Large intestine (tissue), 3 donors: ENCODE measurements around the gene PTPRM. TPM values are rescaled to one million over a fixed set of nuclear protein-coding genes. Genes with fewer than 3 reads are reported as not detected.

Source experiments
- DNase-seq, 2 donors: peaks; one replicate each; pipeline versions ENCODE4 v3.0.0 to v3.0.0-alpha.2; 2013
- H3K27ac ChIP-seq: one replicate; pipeline ENCODE4 v1.5.1; 2013; ENCODE audit warnings: low read length
- H3K27me3 ChIP-seq: 2 replicates; pipeline ENCODE4 v1.6.1; 2013; ENCODE audit warnings: low read length; ENCODE audit not compliant: control insufficient read depth, insufficient read depth
- H3K36me3 ChIP-seq: 2 replicates; pipeline ENCODE4 v1.6.1; 2013; ENCODE audit warnings: low read length; ENCODE audit not compliant: control insufficient read depth, insufficient read depth
- H3K4me1 ChIP-seq: one replicate; pipeline ENCODE4 v1.6.1; 2013; ENCODE audit warnings: low read length; ENCODE audit not compliant: control insufficient read depth, insufficient read depth
- H3K4me3 ChIP-seq: one replicate; pipeline ENCODE4 v1.5.1; 2013; ENCODE audit warnings: low read length
- H3K9me3 ChIP-seq: one replicate; pipeline ENCODE4 v1.6.1; 2013; ENCODE audit warnings: mild to moderate bottlenecking, low read depth, low read length, moderate library complexity; ENCODE audit not compliant: control insufficient read depth
- WGBS: methylation state at CpG from one replicate; pipeline ENCODE4 v1.1.5; 2013; ENCODE audit warnings: low lambda C conversion rate; ENCODE audit not compliant: insufficient coverage; 5-methylcytosine and 5-hydroxymethylcytosine counted together
- polyA plus RNA-seq: library from polyadenylated mRNA; unstranded; fragments of 120-200 nt; gene quantifications from one replicate; pipeline ENCODE4 v1.2.1, GENCODE V29; 2013

Gene PTPRM
- polyA plus RNA-seq, 1 donor, result 27.2 TPM

- Histone ChIP-seq H3K4me1 (peaks cover 3% of the 10 kb centered on the region), H3K27me3 (no peaks in the 10 kb centered on the region), H3K9me3 (no peaks in the 10 kb centered on the region), H3K27ac (no peak overlapping the region), H3K36me3 (no peaks in the 10 kb centered on the region), H3K4me3 (no peak overlapping the region)
- no peak for DNase-seq
- no CpG with 5 or more reads among the region's 2 CpGs for WGBS
These were observed 276.9 kb downstream of the PTPRM start for GRCh38 chr18:7844017-7844416.

DNA sequence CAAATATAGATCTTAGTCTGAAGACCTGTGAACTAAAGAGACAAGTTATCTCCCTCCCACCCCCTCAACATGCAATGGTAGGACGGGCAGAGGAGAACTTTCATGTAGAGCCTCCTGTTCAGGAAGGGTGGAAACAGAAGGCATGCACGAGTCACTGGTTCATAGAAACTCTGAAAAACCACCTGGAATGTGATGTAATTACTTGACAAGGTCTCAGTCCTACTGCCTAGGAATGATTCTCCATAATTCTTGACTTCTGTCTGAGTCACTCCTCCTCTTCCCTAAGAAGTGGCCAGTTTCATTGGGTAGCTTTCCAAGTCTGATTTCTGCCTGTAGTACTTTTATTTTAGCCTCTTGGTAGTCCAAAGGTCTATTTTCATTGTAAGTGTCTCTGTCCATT lies 277.3 kb downstream of the PTPRM start:
- no CpG with 5 or more reads among the region's 2 CpGs for WGBS
- Histone ChIP-seq H3K36me3 (no peaks in the 10 kb centered on the region), H3K4me1 (peaks cover 3% of the 10 kb centered on the region), H3K27ac (no peak overlapping the region), H3K4me3 (no peak overlapping the region), H3K27me3 (no peaks in the 10 kb centered on the region), H3K9me3 (no peaks in the 10 kb centered on the region)
- no peak for DNase-seq

DNA sequence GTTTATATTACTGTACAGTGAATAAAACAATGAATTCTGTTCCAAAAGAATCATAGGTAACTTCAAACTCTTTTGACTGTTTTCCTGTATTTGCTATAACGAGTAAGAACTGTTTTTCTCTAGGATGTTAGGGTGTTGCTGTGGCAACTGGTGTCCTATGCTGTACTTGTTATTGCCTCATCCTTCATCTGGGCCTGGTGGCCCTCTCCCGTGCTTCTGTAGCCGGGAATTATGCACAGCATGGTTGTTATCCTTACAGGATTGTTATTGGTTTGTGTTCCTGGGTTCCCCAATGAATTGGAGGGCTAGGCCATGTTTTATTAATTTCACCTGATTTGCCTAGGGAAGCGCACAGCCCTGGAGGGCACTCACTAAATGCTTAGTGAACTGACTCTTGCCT lies 279.2 kb downstream of the PTPRM start:
- Histone ChIP-seq H3K27ac (no peak overlapping the region), H3K4me3 (no peak overlapping the region), H3K4me1 (peaks cover 3% of the 10 kb centered on the region), H3K27me3 (no peaks in the 10 kb centered on the region), H3K9me3 (no peaks in the 10 kb centered on the region), H3K36me3 (no peaks in the 10 kb centered on the region)
- no peak for DNase-seq
- WGBS, result 93% methylated on average over 2 of the region's 4 CpGs

- no CpG with 5 or more reads among the region's 4 CpGs for WGBS
- DNase-seq, result no peak
- Histone ChIP-seq H3K36me3 (no peaks in the 10 kb centered on the region), H3K27me3 (no peaks in the 10 kb centered on the region), H3K9me3 (no peaks in the 10 kb centered on the region), H3K4me1 (peaks cover 3% of the 10 kb centered on the region), H3K27ac (no peak overlapping the region), H3K4me3 (no peak overlapping the region)
These were observed 280.4 kb downstream of the PTPRM start for GRCh38 chr18:7847357-7848053.

DNA sequence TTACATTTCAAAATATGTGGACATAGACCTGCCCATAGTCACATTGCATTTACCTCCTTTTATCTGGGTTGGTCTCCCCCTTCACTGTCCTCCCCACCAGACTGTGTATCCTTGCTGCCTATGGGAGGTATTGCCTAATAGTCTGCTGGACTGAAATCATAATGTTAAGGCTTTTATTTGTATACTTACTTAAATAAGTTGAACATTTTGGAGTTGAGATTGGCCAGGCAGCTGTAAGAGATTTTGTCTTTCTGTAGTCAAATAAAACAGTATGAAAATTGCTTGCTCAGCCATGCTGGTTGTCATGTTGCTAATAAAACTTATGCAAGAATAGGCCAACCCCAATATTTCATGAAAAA lies 280.9 kb downstream of the PTPRM start:
- no peak overlapping the region for H3K4me3 ChIP-seq
- peaks cover 3% of the 10 kb centered on the region for H3K4me1 ChIP-seq
- no peak overlapping the region for H3K27ac ChIP-seq
- DNase-seq, result no peak
- H3K36me3 ChIP-seq, result no peaks in the 10 kb centered on the region
- no peaks in the 10 kb centered on the region for H3K27me3 ChIP-seq
- no peaks in the 10 kb centered on the region for H3K9me3 ChIP-seq

DNA sequence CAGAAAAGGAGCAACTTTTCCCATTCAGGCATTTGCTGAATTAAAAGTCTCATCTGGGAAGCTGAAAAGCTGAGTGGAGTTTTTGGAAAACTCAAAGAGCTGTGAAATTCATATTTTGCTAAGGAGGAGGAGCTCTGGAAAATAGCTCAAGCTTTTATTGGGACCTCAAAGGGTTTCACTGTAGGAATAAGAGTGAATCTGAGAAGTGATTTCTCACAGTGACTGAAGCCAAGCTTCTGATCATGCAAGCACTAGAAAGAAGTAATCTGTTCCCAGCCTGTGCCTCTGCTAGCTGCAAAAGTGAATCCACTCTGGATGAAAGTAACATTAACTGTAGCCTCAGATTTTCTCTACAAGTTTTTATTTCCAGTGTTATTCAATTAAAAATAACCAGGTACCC lies 283.3 kb downstream of the PTPRM start:
- H3K4me1 ChIP-seq, result peaks cover 3% of the 10 kb centered on the region
- no peaks in the 10 kb centered on the region for H3K9me3 ChIP-seq
- no peaks in the 10 kb centered on the region for H3K27me3 ChIP-seq
- DNase-seq, result no peak
- no peaks in the 10 kb centered on the region for H3K36me3 ChIP-seq
- H3K27ac ChIP-seq, result peak overlapping the region; percentile 46
- H3K4me3 ChIP-seq, result no peak overlapping the region

DNA sequence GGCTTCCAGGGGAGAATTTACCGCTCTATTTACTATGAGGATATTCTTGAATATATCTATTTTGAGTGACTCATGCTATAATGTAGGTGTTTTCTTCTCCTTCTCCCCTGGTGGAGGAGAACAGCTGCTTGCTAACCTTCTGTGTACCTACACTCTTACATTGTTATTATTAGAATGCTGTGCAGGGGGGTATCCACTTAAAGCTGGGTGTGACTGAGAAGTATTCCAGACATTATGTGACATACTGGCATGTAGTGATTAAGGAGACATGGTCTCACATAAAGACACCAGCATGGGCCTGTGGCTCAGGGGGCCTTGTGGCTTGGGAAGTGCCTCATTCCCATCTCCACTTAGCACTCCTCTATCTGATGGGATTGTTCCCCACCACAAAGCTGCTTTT lies 287.9 kb downstream of the PTPRM start:
- no peak for DNase-seq
- Histone ChIP-seq H3K4me1 (no peaks in the 10 kb centered on the region), H3K4me3 (no peak overlapping the region), H3K36me3 (no peaks in the 10 kb centered on the region), H3K27ac (no peak overlapping the region), H3K9me3 (no peaks in the 10 kb centered on the region), H3K27me3 (no peaks in the 10 kb centered on the region)
- WGBS, result no CpG with 5 or more reads among the region's 1 CpG

DNA sequence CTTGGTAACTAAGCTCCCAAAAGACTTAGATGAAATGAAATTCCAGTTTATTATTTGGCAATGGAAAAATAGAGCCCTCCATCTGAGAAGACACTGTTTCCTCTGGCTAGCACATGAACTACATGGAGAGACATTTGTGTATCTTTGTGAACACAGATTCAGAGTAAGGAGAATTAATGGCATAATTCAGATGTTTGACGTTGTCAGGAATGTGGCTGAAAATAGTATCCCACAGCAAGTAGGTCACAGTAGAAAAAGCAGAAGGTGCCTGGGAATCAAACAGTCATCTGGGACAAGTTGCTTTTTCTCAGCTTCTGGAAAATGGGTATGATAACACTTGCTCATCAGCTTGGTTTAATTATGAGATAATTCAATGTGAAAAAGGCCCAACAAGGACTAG lies 288.6 kb downstream of the PTPRM start:
- Histone ChIP-seq H3K36me3 (no peaks in the 10 kb centered on the region), H3K27me3 (no peaks in the 10 kb centered on the region), H3K9me3 (no peaks in the 10 kb centered on the region), H3K4me3 (no peak overlapping the region), H3K4me1 (no peaks in the 10 kb centered on the region), H3K27ac (no peak overlapping the region)
- WGBS, result 0% methylated on average over 1 of the region's 1 CpG
- DNase-seq, result no peak

GRCh38 chr18:7856116-7856515 lies 289.0 kb downstream of the PTPRM start:
- WGBS, result 94% methylated on average over 3 of the region's 3 CpGs
- DNase-seq, result no peak
- no peaks in the 10 kb centered on the region for H3K36me3 ChIP-seq
- H3K9me3 ChIP-seq, result no peaks in the 10 kb centered on the region
- H3K27ac ChIP-seq, result no peak overlapping the region
- no peak overlapping the region for H3K4me3 ChIP-seq
- H3K4me1 ChIP-seq, result no peaks in the 10 kb centered on the region
- no peaks in the 10 kb centered on the region for H3K27me3 ChIP-seq

- H3K4me1 ChIP-seq, result no peaks in the 10 kb centered on the region
- no peak overlapping the region for H3K4me3 ChIP-seq
- peak in 1 of 2 donors; percentile 22 for DNase-seq
- no CpG with 5 or more reads among the region's 2 CpGs for WGBS
- no peaks in the 10 kb centered on the region for H3K27me3 ChIP-seq
- peak overlapping the region; percentile 2 for H3K27ac ChIP-seq
- H3K9me3 ChIP-seq, result no peaks in the 10 kb centered on the region
- no peaks in the 10 kb centered on the region for H3K36me3 ChIP-seq
These were observed 289.6 kb downstream of the PTPRM start for GRCh38 chr18:7856733-7857132.

- WGBS, result no CpG with 5 or more reads among the region's 1 CpG
- Histone ChIP-seq H3K36me3 (no peaks in the 10 kb centered on the region), H3K27me3 (no peaks in the 10 kb centered on the region), H3K27ac (no peak overlapping the region), H3K4me3 (no peak overlapping the region), H3K9me3 (no peaks in the 10 kb centered on the region), H3K4me1 (no peaks in the 10 kb centered on the region)
- DNase-seq, result no peak
These were observed 290.4 kb downstream of the PTPRM start for GRCh38 chr18:7857562-7857961.
